ENCODE results near the gene KCTD15. TPM values are rescaled to one million over a fixed set of nuclear protein-coding genes. Genes with fewer than 3 reads are reported as not detected.

The KCTD15 gene
- total and polyA plus RNA-seq, 2 donors (not counting 3 experiments of a cell fraction or from before 2014, with no cell fraction given): 49.5 to 51.8 TPM

GRCh38 chr19:33864311-33864850 is 67.7 kb downstream of the KCTD15 start:
- H3K4me3 ChIP-seq (replicated peaks in 1 of 3; ENCODE audit: insufficient read depth in 1 of 3, low read depth in 1 of 3, low read length in 3 of 3): no peak overlapping the region
- no peak overlapping the region for H3K27ac ChIP-seq (ENCODE audit: insufficient read depth, low read depth, low read length)
- no peaks in the 10 kb centered on the region for H4K20me1 ChIP-seq (replicated peaks; ENCODE audit: control insufficient read depth, extremely low read depth, insufficient read depth, low read length)
- H3K9me1 ChIP-seq (replicated peaks; ENCODE audit: control insufficient read depth, extremely low read depth, insufficient read depth, low read length): no peaks in the 10 kb centered on the region
- intact Hi-C loops (cut with micrococcal nuclease): no loop called here
- no peak overlapping the region for H3K4me2 ChIP-seq (ENCODE audit: insufficient read depth, low read length)
- H2AFZ ChIP-seq (ENCODE audit: low read depth, low read length): no peak overlapping the region
- ChIA-PET POLR2A (no interaction called here), CTCF (no interaction called here)
- no peak overlapping the region for H3K9ac ChIP-seq (replicated peaks; ENCODE audit: extremely low read depth, insufficient read depth, low read length)
- no TSS peak for BruUV-seq (replicated peaks)
- no peak for DNase-seq (ENCODE audit: low read depth, low spot score)
- H3K27me3 ChIP-seq (ENCODE audit: control insufficient read depth in 2 of 2, insufficient read depth in 2 of 2, low read length in 2 of 2): peaks cover 2 to 3% of the 10 kb centered on the region in 2 experiments
- no peaks in the 10 kb centered on the region for H3K9me3 ChIP-seq (replicated peaks; ENCODE audit: control insufficient read depth, insufficient read depth, low read length)
- peaks cover 7% of the 10 kb centered on the region for H3K4me1 ChIP-seq (ENCODE audit: control insufficient read depth, extremely low read depth, insufficient read depth, low read length)
- H3K79me2 ChIP-seq (ENCODE audit: control insufficient read depth, insufficient read depth, low read length): no peaks in the 10 kb centered on the region
- FAIRE-seq: no peak
- dilution Hi-C loops (cut with MboI; ENCODE audit: extremely low pct_ligation_motif_present, low sequenced_read_pairs): no loop called here
- no peak for TF ChIP-seq POLR2AphosphoS5 (IDR thresholded peaks at IDR 0.05; ENCODE audit: insufficient read depth, low read depth, low read length)
- TF ChIP-seq CTCF (IDR thresholded peaks at IDR 0.05; ENCODE audit: extremely low read depth in 1 of 2, insufficient read depth in 1 of 2, low read depth in 1 of 2, low read length in 2 of 2): no peak
- TF ChIP-seq FOS (IDR thresholded peaks at IDR 0.05; ENCODE audit: borderline replicate concordance, insufficient read depth, low read length): no peak
- no peak for TF ChIP-seq JUN (IDR thresholded peaks at IDR 0.05; ENCODE audit: borderline replicate concordance, insufficient read depth, insufficient read length, low read depth)
- no peaks in the 10 kb centered on the region for H3K36me3 ChIP-seq (ENCODE audit: control insufficient read depth in 2 of 2, extremely low read depth in 1 of 2, insufficient read depth in 2 of 2, low read length in 2 of 2)

- Histone ChIP-seq H3K79me2 (ENCODE audit: control insufficient read depth, insufficient read depth, low read length) (no peaks in the 10 kb centered on the region), H3K36me3 (ENCODE audit: control insufficient read depth in 2 of 2, extremely low read depth in 1 of 2, insufficient read depth in 2 of 2, low read length in 2 of 2) (no peaks in the 10 kb centered on the region), H4K20me1 (replicated peaks; ENCODE audit: control insufficient read depth, extremely low read depth, insufficient read depth, low read length) (no peaks in the 10 kb centered on the region), H3K4me1 (ENCODE audit: control insufficient read depth, extremely low read depth, insufficient read depth, low read length) (peaks cover 7% of the 10 kb centered on the region), H3K4me2 (ENCODE audit: insufficient read depth, low read length) (no peak overlapping the region), H3K9ac (replicated peaks; ENCODE audit: extremely low read depth, insufficient read depth, low read length) (no peak overlapping the region), H3K27me3 (ENCODE audit: control insufficient read depth in 2 of 2, insufficient read depth in 2 of 2, low read length in 2 of 2) (peaks cover 2 to 3% of the 10 kb centered on the region in 2 experiments), H2AFZ (ENCODE audit: low read depth, low read length) (no peak overlapping the region), H3K9me1 (replicated peaks; ENCODE audit: control insufficient read depth, extremely low read depth, insufficient read depth, low read length) (no peaks in the 10 kb centered on the region), H3K9me3 (replicated peaks; ENCODE audit: control insufficient read depth, insufficient read depth, low read length) (no peaks in the 10 kb centered on the region), H3K27ac (ENCODE audit: insufficient read depth, low read depth, low read length) (no peak overlapping the region), H3K4me3 (replicated peaks in 1 of 3; ENCODE audit: insufficient read depth in 1 of 3, low read depth in 1 of 3, low read length in 3 of 3) (no peak overlapping the region)
- no peak for TF ChIP-seq MYC (IDR thresholded peaks at IDR 0.05; ENCODE audit: low read depth, low read length)
- TF ChIP-seq GATA2 (IDR thresholded peaks at IDR 0.05; ENCODE audit: insufficient read depth, insufficient read length, low read depth, low read length): no peak
- TF ChIP-seq FOS (IDR thresholded peaks at IDR 0.05; ENCODE audit: borderline replicate concordance, insufficient read depth, low read length): no peak
- no peak for TF ChIP-seq CTCF (IDR thresholded peaks at IDR 0.05; ENCODE audit: extremely low read depth in 1 of 2, insufficient read depth in 1 of 2, low read depth in 1 of 2, low read length in 2 of 2)
- TF ChIP-seq POLR2AphosphoS5 (IDR thresholded peaks at IDR 0.05; ENCODE audit: insufficient read depth, low read depth, low read length): no peak
- TF ChIP-seq MAX (IDR thresholded peaks at IDR 0.05; ENCODE audit: insufficient read depth, insufficient read length): no peak
- TF ChIP-seq JUN (IDR thresholded peaks at IDR 0.05; ENCODE audit: borderline replicate concordance, insufficient read depth, insufficient read length, low read depth): no peak
- no peak for TF ChIP-seq POLR2A (IDR thresholded peaks at IDR 0.05; ENCODE audit: low read depth, low read length)
- no peak for TF ChIP-seq EZH2 (IDR thresholded peaks at IDR 0.05; ENCODE audit: borderline replicate concordance, low read depth, low read length, severe bottlenecking)
- no TSS peak for BruUV-seq (replicated peaks)
- dilution Hi-C loops (cut with MboI; ENCODE audit: extremely low pct_ligation_motif_present, low sequenced_read_pairs) (no loop called here), intact Hi-C loops (cut with micrococcal nuclease) (loop anchor here (5.0 kb wide), 1 partner anchor 42 kb away; no protein-coding TSS in a partner anchor)
- DNase-seq (ENCODE audit: low read depth, low spot score): no peak
- ChIA-PET CTCF (no interaction called here), POLR2A (no interaction called here)
- no peak for FAIRE-seq
Observed at GRCh38 chr19:33865306-33865705, 68.6 kb downstream of the KCTD15 start.
